ENCODE measurements around the gene TBCK.
"Not testable (repeated sequence)": the region's sequence is repeated elsewhere in the genome, so short reads cannot be mapped to it uniquely, and the experiment has no call there.

TBCK gene

DNA sequence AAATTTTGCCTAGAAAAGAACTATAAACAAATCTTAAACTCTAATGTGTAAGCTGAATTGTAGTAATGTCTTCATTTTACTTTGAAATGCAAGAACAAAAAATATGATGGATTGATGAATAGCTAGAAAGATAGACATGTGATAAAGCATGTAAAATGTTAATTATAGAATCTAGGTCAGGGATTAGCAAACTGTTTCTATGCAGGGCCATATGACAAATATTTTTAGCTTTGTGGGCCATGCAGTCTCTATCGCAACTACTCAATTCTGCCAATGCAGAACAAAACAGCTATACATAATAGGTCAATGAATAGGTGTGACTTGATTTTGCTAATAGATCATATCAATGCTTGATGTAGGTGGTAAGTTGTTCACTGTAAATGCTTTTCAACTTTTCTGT, 75.3 kb downstream of the TBCK start:
- POLR2A ChIA-PET = no interaction called here
- TF ChIP-seq, protein P1, sequence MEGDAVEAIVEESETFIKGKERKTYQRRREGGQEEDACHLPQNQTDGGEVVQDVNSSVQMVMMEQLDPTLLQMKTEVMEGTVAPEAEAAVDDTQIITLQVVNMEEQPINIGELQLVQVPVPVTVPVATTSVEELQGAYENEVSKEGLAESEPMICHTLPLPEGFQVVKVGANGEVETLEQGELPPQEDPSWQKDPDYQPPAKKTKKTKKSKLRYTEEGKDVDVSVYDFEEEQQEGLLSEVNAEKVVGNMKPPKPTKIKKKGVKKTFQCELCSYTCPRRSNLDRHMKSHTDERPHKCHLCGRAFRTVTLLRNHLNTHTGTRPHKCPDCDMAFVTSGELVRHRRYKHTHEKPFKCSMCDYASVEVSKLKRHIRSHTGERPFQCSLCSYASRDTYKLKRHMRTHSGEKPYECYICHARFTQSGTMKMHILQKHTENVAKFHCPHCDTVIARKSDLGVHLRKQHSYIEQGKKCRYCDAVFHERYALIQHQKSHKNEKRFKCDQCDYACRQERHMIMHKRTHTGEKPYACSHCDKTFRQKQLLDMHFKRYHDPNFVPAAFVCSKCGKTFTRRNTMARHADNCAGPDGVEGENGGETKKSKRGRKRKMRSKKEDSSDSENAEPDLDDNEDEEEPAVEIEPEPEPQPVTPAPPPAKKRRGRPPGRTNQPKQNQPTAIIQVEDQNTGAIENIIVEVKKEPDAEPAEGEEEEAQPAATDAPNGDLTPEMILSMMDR (IDR thresholded peaks at IDR 0.05; ENCODE audit: control extremely low read depth, extremely low read depth, low read depth, missing control alignments) = no peak
- CTCF ChIA-PET = interaction anchor here (5.0 kb wide), 1 partner anchor 9 kb away, joined by 32 read pairs; no protein-coding TSS in a partner anchor
- no peak for DNase-seq (ENCODE audit: extremely low spot score)

DNA sequence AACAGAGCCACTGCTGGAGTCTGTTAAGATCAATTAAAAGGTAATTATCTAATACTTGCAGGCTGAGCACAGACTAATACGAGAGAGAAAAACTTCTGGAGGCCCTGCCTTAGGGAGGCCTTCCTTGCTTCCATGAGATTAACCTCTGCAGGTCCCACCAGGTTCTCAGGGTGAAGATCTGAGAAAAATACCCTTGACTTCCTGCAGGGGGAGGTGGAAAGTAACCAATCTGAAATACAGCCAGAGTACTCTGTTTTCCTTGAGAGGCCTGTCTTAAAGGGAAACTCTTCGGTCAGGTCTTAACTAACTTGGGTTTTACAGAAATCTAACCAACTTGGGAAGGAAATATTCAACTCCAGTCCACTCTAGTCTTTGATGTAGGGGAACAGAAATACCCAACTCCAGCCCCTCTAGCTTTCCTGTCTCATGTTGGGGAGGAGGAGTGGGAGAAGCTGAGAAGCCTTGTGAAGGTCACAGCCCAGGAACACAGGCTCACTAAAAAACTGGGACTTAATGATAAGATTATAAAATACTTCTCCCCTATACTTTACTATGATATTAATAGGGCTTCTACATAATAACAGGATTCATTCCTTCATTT, 77.1 kb downstream of the TBCK start:
- POLR2A ChIA-PET = no interaction called here
- CTCF ChIA-PET = interaction anchor here (0.7 to 5.0 kb wide), 10 partner anchors 10 to 265 kb away, joined by 3 to 32 read pairs (median 4); no protein-coding TSS in a partner anchor
- DNase-seq (ENCODE audit: extremely low spot score) = no peak
- TF ChIP-seq, protein P1 (IDR thresholded peaks at IDR 0.05; ENCODE audit: control extremely low read depth, extremely low read depth, low read depth, missing control alignments) = peak; percentile 30

DNA sequence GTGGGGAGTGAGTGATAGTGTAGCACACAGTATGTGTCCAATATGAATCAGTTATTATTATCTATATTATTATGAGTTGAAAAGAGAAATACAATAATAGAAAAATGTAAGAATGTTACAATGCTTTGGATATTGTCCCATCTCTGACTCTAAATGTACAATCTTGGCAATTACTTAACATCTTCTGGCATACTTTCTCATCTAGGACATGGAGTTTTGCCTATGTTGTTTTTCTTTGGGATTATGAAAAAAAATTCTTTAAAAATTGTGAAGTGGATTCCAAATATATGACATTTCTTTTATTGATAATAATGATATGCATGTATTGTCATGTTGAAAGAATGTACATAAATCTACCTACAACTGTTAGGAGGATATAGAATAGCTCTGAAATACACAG, 84.1 kb downstream of the TBCK start:
- no peak for DNase-seq (ENCODE audit: extremely low spot score)
- ChIA-PET POLR2A (no interaction called here), CTCF (interaction anchor here (1.5 kb wide), 1 partner anchor 12 kb away, joined by 4 read pairs; no protein-coding TSS in a partner anchor)
- TF ChIP-seq, protein P1 (IDR thresholded peaks at IDR 0.05; ENCODE audit: control extremely low read depth, extremely low read depth, low read depth, missing control alignments) = no peak

DNA sequence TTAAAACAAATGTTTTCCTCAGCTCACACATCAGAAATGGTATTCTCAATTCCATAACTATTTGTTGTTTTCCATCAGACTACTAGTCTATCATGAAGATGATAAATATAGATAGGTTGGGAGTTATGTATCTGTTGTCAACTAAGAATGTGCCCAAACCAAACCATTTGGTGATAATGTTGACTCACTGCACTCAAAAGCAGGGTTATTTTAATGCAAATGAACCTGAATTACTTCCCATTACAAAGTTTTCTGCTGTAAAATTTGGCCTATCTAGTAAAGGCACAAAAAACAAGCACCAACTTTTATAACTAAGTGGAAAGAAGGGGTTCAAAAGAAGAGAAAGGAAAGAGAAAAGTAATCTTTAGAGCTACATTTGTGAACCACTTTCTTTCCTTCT, 93.5 kb downstream of the TBCK start:
- ChIA-PET POLR2A (no interaction called here), CTCF (interaction anchor here (1.0 to 1.5 kb wide), 2 partner anchors 13 to 22 kb away, joined by 3 read pairs; no protein-coding TSS in a partner anchor)
- no peak for DNase-seq (ENCODE audit: extremely low spot score)
- TF ChIP-seq, protein P1 (IDR thresholded peaks at IDR 0.05; ENCODE audit: control extremely low read depth, extremely low read depth, low read depth, missing control alignments) = no peak

DNA sequence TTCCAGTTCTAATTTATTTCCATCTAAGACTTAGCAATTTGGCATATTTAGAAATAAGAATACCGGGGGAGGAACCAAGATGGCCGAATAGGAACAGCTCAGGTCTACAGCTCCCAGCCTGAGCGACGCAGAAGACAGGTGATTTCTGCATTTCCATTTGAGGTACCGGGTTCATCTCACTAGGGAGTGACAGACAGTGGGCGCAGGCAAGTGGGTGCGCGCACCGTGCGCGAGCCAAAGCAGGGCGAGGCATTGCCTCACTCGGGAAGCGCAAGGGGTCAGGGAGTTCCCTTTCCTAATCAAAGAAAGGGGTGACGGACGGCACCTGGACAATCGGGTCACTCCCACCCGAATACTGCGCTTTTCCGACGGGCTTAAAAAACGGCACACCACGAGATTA, 102.7 kb downstream of the TBCK start:
- CTCF ChIA-PET; POLR2A ChIA-PET; DNase-seq (ENCODE audit: extremely low spot score): not testable (repeated sequence)

DNA sequence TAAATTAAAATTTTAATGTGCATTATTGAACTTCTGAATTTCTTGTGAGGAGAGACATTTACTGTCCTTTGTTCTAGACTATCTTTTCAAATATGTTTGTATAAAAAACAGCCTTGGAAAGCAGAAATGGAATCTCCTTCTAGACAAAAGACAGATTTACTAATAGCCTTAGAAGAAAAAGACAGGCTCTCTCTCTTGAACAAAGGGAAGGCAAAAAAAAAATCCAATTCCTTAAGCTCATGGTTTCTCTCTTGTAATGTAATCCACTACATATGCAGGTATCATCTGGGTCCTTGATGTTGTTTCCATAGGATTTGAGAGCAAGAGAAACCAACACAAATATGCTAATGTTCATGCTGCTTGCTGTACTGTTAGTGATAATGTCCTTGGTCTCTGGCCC, 106.0 kb downstream of the TBCK start:
- ChIA-PET CTCF (interaction anchor here (0.9 to 1.0 kb wide), 2 partner anchors 9 to 12 kb away, joined by 3 read pairs; no protein-coding TSS in a partner anchor), POLR2A (no interaction called here)
- TF ChIP-seq, protein P1 (IDR thresholded peaks at IDR 0.05; ENCODE audit: control extremely low read depth, extremely low read depth, low read depth, missing control alignments) = no peak
- DNase-seq (ENCODE audit: extremely low spot score) = no peak

Data from GM10248 (cell line).